ENCODE measurements around the gene HGS. TPM values are rescaled to one million over a fixed set of nuclear protein-coding genes. Genes with fewer than 3 reads are reported as not detected.

Gene HGS
- total and polyA plus RNA-seq, 2 of the 13 experiments (the other 11 are each of a cell fraction or from before 2014, with no cell fraction given), result 73.3 to 78.1 TPM

DNA sequence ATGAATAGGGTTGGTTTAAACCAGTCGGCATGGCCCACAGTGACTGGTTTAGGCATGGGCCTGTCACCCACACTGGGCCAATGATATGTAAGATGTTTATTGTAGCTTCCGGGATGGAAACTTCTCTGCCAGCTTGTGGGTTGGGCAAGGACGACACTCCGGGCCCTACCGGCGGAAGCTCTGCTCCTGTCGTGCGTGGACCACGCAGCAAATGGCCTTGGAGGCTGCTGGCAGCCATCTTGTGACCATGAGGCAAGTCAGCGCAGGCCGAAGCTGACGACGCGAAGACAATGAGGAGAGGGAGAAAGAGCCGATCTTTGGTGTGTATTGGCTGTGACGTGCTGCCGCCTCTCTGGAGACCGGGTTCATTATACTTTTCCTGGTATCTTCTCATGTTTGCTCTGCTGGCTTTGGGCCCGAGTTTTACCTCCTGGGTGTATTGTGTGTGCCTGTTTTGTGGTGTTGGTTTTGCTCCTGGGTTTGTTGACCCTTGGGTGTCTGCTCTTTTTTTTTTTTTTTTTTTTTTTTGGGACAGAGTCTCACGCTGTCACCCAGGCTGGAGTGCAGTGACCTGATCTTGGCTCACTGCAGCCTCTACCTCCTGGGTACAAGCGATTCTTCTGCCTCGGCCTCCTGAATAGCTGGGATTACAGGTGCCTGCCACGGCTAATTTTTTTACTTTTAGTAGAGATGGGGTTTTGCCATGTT is 43.7 kb downstream of the HGS start (continued):
- TF ChIP-seq ZSCAN20 (CRISPR knock-in tag; IDR thresholded peaks at IDR 0.05; ENCODE audit: borderline replicate concordance) (no peak), ZNF841 (CRISPR knock-in tag; IDR thresholded peaks at IDR 0.05; ENCODE audit: borderline replicate concordance) (peak; percentile 93), YEATS4 (CRISPR knock-in tag; IDR thresholded peaks at IDR 0.05; ENCODE audit: borderline replicate concordance) (peak; percentile 98), PCBP1 (IDR thresholded peaks at IDR 0.05; ENCODE audit: borderline replicate concordance, low read depth, low read length) (no peak), ZNF720 (CRISPR knock-in tag; IDR thresholded peaks at IDR 0.05) (peak; percentile 97), CENPT (CRISPR knock-in tag; IDR thresholded peaks at IDR 0.05; ENCODE audit: low read depth) (peak; percentile 96), ZFP90 (CRISPR knock-in tag; IDR thresholded peaks at IDR 0.05; ENCODE audit: borderline replicate concordance) (peak; percentile 85; the same call in 1 of the 2 replicates), GFI1 (CRISPR knock-in tag; IDR thresholded peaks at IDR 0.05; ENCODE audit: borderline replicate concordance) (no peak), ZSCAN25 (CRISPR knock-in tag; IDR thresholded peaks at IDR 0.05) (peak; percentile 88; the same call in 1 of the 2 replicates), ZNF331 (CRISPR knock-in tag; IDR thresholded peaks at IDR 0.05) (peak; percentile 91), CEBPG (CRISPR knock-in tag; IDR thresholded peaks at IDR 0.05) (peak; percentile 75), POLR2A (IDR thresholded peaks at IDR 0.05; ENCODE audit: insufficient read depth in 1 of 2, low read depth in 2 of 2, low read length in 2 of 2) (peak; percentile 61 to 73), LCORL (IDR thresholded peaks at IDR 0.05) (peak; percentile 22; the same call in 1 of the 2 replicates), LCORL (CRISPR knock-in tag; IDR thresholded peaks at IDR 0.05) (peak; percentile 70; the same call in 1 of the 2 replicates), NCOA2 (CRISPR knock-in tag; IDR thresholded peaks at IDR 0.05) (peak; percentile 86), BCL6 (CRISPR knock-in tag; IDR thresholded peaks at IDR 0.05) (peak; percentile 80), ZNF3 (CRISPR knock-in tag; IDR thresholded peaks at IDR 0.05) (peak; percentile 85), SP140L (CRISPR knock-in tag; IDR thresholded peaks at IDR 0.05; ENCODE audit: borderline replicate concordance) (peak; percentile 85; the same call in 1 of the 2 replicates)
- TF ChIP-seq, protein P1, sequence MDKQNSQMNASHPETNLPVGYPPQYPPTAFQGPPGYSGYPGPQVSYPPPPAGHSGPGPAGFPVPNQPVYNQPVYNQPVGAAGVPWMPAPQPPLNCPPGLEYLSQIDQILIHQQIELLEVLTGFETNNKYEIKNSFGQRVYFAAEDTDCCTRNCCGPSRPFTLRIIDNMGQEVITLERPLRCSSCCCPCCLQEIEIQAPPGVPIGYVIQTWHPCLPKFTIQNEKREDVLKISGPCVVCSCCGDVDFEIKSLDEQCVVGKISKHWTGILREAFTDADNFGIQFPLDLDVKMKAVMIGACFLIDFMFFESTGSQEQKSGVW (CRISPR knock-in tag; IDR thresholded peaks at IDR 0.05; ENCODE audit: borderline replicate concordance), result peak; percentile 97; the same call in 1 of the 2 replicates
- TF ChIP-seq, protein P2, sequence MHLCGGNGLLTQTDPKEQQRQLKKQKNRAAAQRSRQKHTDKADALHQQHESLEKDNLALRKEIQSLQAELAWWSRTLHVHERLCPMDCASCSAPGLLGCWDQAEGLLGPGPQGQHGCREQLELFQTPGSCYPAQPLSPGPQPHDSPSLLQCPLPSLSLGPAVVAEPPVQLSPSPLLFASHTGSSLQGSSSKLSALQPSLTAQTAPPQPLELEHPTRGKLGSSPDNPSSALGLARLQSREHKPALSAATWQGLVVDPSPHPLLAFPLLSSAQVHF (CRISPR knock-in tag; IDR thresholded peaks at IDR 0.05), result peak; percentile 98
- TF ChIP-seq, protein P3, sequence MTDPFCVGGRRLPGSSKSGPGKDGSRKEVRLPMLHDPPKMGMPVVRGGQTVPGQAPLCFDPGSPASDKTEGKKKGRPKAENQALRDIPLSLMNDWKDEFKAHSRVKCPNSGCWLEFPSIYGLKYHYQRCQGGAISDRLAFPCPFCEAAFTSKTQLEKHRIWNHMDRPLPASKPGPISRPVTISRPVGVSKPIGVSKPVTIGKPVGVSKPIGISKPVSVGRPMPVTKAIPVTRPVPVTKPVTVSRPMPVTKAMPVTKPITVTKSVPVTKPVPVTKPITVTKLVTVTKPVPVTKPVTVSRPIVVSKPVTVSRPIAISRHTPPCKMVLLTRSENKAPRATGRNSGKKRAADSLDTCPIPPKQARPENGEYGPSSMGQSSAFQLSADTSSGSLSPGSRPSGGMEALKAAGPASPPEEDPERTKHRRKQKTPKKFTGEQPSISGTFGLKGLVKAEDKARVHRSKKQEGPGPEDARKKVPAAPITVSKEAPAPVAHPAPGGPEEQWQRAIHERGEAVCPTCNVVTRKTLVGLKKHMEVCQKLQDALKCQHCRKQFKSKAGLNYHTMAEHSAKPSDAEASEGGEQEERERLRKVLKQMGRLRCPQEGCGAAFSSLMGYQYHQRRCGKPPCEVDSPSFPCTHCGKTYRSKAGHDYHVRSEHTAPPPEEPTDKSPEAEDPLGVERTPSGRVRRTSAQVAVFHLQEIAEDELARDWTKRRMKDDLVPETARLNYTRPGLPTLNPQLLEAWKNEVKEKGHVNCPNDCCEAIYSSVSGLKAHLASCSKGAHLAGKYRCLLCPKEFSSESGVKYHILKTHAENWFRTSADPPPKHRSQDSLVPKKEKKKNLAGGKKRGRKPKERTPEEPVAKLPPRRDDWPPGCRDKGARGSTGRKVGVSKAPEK (CRISPR knock-in tag; IDR thresholded peaks at IDR 0.05; ENCODE audit: borderline replicate concordance), result peak; percentile 94; the same call in 1 of the 2 replicates
- TF ChIP-seq, protein P4, sequence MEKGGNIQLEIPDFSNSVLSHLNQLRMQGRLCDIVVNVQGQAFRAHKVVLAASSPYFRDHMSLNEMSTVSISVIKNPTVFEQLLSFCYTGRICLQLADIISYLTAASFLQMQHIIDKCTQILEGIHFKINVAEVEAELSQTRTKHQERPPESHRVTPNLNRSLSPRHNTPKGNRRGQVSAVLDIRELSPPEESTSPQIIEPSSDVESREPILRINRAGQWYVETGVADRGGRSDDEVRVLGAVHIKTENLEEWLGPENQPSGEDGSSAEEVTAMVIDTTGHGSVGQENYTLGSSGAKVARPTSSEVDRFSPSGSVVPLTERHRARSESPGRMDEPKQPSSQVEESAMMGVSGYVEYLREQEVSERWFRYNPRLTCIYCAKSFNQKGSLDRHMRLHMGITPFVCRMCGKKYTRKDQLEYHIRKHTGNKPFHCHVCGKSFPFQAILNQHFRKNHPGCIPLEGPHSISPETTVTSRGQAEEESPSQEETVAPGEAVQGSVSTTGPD (CRISPR knock-in tag; IDR thresholded peaks at IDR 0.05), result peak; percentile 84; the same call in 1 of the 2 replicates
